ENCODE measurements around the gene TPPP.

TPPP gene

DNA sequence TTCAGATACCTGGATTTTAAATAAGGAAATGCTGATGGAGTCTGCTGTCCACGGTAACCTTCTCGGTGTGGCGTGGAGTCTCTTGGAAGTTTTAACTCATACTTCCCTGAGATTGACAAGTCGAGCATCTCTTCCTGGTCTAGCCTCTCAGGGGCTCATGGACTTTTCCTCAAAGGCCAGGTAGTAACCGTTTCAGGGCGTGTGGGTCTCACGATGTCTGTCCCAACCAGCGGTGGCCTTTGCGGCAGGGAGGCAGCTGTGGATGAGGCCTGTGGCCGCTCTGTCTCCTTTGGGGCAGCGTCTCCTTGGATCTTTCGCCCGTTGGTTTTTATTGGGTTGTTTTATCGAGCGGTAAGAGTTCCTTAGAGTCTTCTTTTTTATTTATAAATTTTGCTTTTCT lies 48.2 kb downstream of the TPPP start:
- TF ChIP-seq LEF1 (IDR thresholded peaks at IDR 0.05; ENCODE audit: borderline replicate concordance) (no peak), CTBP1 (IDR thresholded peaks at IDR 0.05; ENCODE audit: borderline replicate concordance) (no peak), FOXM1 (IDR thresholded peaks at IDR 0.05; ENCODE audit: borderline replicate concordance) (no peak), PKNOX1 (IDR thresholded peaks at IDR 0.05) (no peak), ELF4 (IDR thresholded peaks at IDR 0.05) (no peak), FOXK2 (IDR thresholded peaks at IDR 0.05) (no peak), SP1 (IDR thresholded peaks at IDR 0.05) (no peak), BHLHE40 (IDR thresholded peaks at IDR 0.05; ENCODE audit: borderline replicate concordance) (no peak), NFRKB (IDR thresholded peaks at IDR 0.05) (no peak), TARDBP (IDR thresholded peaks at IDR 0.05) (no peak)
- ChIA-PET CTCF (no interaction called here), POLR2A (no interaction called here)
- DNase-seq (ENCODE audit: extremely low spot score), result no peak

GRCh38 chr5:644509-644908 lies 48.6 kb downstream of the TPPP start:
- no peak for DNase-seq (ENCODE audit: extremely low spot score)
- no peak for TF ChIP-seq LEF1 (IDR thresholded peaks at IDR 0.05; ENCODE audit: borderline replicate concordance)
- TF ChIP-seq NFRKB (IDR thresholded peaks at IDR 0.05), result no peak
- no peak for TF ChIP-seq FOXK2 (IDR thresholded peaks at IDR 0.05)
- TF ChIP-seq ARNT (IDR thresholded peaks at IDR 0.05), result no peak
- TF ChIP-seq HDGF (IDR thresholded peaks at IDR 0.05; ENCODE audit: borderline replicate concordance), result no peak
- TF ChIP-seq SUZ12 (IDR thresholded peaks at IDR 0.05), result no peak
- no peak for TF ChIP-seq L3MBTL2 (conservative IDR thresholded peaks at IDR 0.05)
- TF ChIP-seq CTBP1 (IDR thresholded peaks at IDR 0.05; ENCODE audit: borderline replicate concordance), result no peak
- TF ChIP-seq FOXM1 (IDR thresholded peaks at IDR 0.05; ENCODE audit: borderline replicate concordance), result no peak
- no peak for TF ChIP-seq ELF4 (IDR thresholded peaks at IDR 0.05)
- TF ChIP-seq SP1 (IDR thresholded peaks at IDR 0.05), result no peak
- TF ChIP-seq TARDBP (IDR thresholded peaks at IDR 0.05), result no peak
- TF ChIP-seq PKNOX1 (IDR thresholded peaks at IDR 0.05), result no peak
- TF ChIP-seq FOXA1 (IDR thresholded peaks at IDR 0.05), result no peak
- TF ChIP-seq ZNF384 (IDR thresholded peaks at IDR 0.05), result no peak
- TF ChIP-seq BHLHE40 (IDR thresholded peaks at IDR 0.05; ENCODE audit: borderline replicate concordance), result no peak
- ChIA-PET CTCF (no interaction called here), POLR2A (no interaction called here)

- TF ChIP-seq BHLHE40 (IDR thresholded peaks at IDR 0.05; ENCODE audit: borderline replicate concordance) (no peak), PKNOX1 (IDR thresholded peaks at IDR 0.05) (no peak), HDGF (IDR thresholded peaks at IDR 0.05; ENCODE audit: borderline replicate concordance) (no peak), SP1 (IDR thresholded peaks at IDR 0.05) (no peak), CTBP1 (IDR thresholded peaks at IDR 0.05; ENCODE audit: borderline replicate concordance) (no peak), SUZ12 (IDR thresholded peaks at IDR 0.05) (no peak), FOXM1 (IDR thresholded peaks at IDR 0.05; ENCODE audit: borderline replicate concordance) (no peak)
- ChIA-PET POLR2A (interaction anchor here (1.1 to 1.2 kb wide), 2 partner anchors 10 to 172 kb away, joined by 3 read pairs; no protein-coding TSS in a partner anchor), CTCF (no interaction called here)
- DNase-seq (ENCODE audit: extremely low spot score), result no peak
Observed at GRCh38 chr5:643811-644271, 49.3 kb downstream of the TPPP start.

GRCh38 chr5:643351-643801 lies 49.8 kb downstream of the TPPP start:
- no peak for DNase-seq (ENCODE audit: extremely low spot score)
- ChIA-PET POLR2A (interaction anchor here (0.9 to 1.2 kb wide), 4 partner anchors 10 to 229 kb away, joined by 3 read pairs; no protein-coding TSS in a partner anchor), CTCF (no interaction called here)

GRCh38 chr5:642481-642880 lies 50.7 kb downstream of the TPPP start:
- TF ChIP-seq TARDBP (IDR thresholded peaks at IDR 0.05) (no peak), ZNF384 (IDR thresholded peaks at IDR 0.05) (no peak), FOXA1 (IDR thresholded peaks at IDR 0.05) (no peak), SP1 (IDR thresholded peaks at IDR 0.05) (no peak), BHLHE40 (IDR thresholded peaks at IDR 0.05; ENCODE audit: borderline replicate concordance) (no peak), NFRKB (IDR thresholded peaks at IDR 0.05) (no peak), HDGF (IDR thresholded peaks at IDR 0.05; ENCODE audit: borderline replicate concordance) (no peak), ELF4 (IDR thresholded peaks at IDR 0.05) (no peak), ARNT (IDR thresholded peaks at IDR 0.05) (no peak), L3MBTL2 (conservative IDR thresholded peaks at IDR 0.05) (no peak)
- ChIA-PET CTCF (no interaction called here), POLR2A (interaction anchor here (0.9 to 1.1 kb wide), 3 partner anchors 15 to 424 kb away, joined by 3 read pairs; partner anchors contain the start of gene SDHA)
- no peak for DNase-seq (ENCODE audit: extremely low spot score)

More at GRCh38 chr5:643351-643801, 49.8 kb downstream of the TPPP start:
- TF ChIP-seq ARNT (IDR thresholded peaks at IDR 0.05), result no peak
- no peak for TF ChIP-seq CTBP1 (IDR thresholded peaks at IDR 0.05; ENCODE audit: borderline replicate concordance)
- TF ChIP-seq LEF1 (IDR thresholded peaks at IDR 0.05; ENCODE audit: borderline replicate concordance), result no peak
- TF ChIP-seq HDGF (IDR thresholded peaks at IDR 0.05; ENCODE audit: borderline replicate concordance), result no peak
- TF ChIP-seq BHLHE40 (IDR thresholded peaks at IDR 0.05; ENCODE audit: borderline replicate concordance), result no peak
- TF ChIP-seq PKNOX1 (IDR thresholded peaks at IDR 0.05), result no peak
- no peak for TF ChIP-seq TARDBP (IDR thresholded peaks at IDR 0.05)
- no peak for TF ChIP-seq ZNF384 (IDR thresholded peaks at IDR 0.05)
- no peak for TF ChIP-seq ELF4 (IDR thresholded peaks at IDR 0.05)
- TF ChIP-seq L3MBTL2 (conservative IDR thresholded peaks at IDR 0.05), result no peak
- TF ChIP-seq NFRKB (IDR thresholded peaks at IDR 0.05), result no peak
- no peak for TF ChIP-seq SUZ12 (IDR thresholded peaks at IDR 0.05)
- TF ChIP-seq FOXM1 (IDR thresholded peaks at IDR 0.05; ENCODE audit: borderline replicate concordance), result no peak

All from HEK293T (cell line).